Cerebellar nuclear complex (tissue), 1 donor: ENCODE data around the gene ACAP1.

ENCODE experiments used
- DNase-seq, 2 experiments: peaks; one replicate each; lab custom pipeline; 2025; lab: John Stamatoyannopoulos, UW

The ACAP1 gene

GRCh38 chr17:7312432-7313087 is 23.8 kb upstream of the ACAP1 start:
- DNase-seq, result no peak

- DNase-seq, result no peak
These were observed 23.0 kb upstream of the ACAP1 start for GRCh38 chr17:7313088-7313889.

- DNase-seq, result no peak
These were observed 22.2 kb upstream of the ACAP1 start for GRCh38 chr17:7313890-7314718.

- DNase-seq, result peak; percentile 4 to 71
These were observed 21.4 kb upstream of the ACAP1 start, which contains the start of gene GPS2 for GRCh38 chr17:7314719-7315569. Gene GPS2 (minus strand): TSS chr17:7315360. CDS start chr17:7315052, 308 bp downstream.

GRCh38 chr17:7315570-7316235 is 20.6 kb upstream of the ACAP1 start:
- no peak for DNase-seq

GRCh38 chr17:7317161-7317803 is 19.0 kb upstream of the ACAP1 start:
- no peak for DNase-seq

- no peak for DNase-seq
These were observed 18.0 kb upstream of the ACAP1 start for GRCh38 chr17:7318121-7318860.

- no peak for DNase-seq
These were observed 14.9 kb upstream of the ACAP1 start for GRCh38 chr17:7321466-7321865.

- DNase-seq, result no peak
These were observed 13.7 kb upstream of the ACAP1 start for GRCh38 chr17:7322520-7323194.

- no peak for DNase-seq
These were observed 12.4 kb upstream of the ACAP1 start for GRCh38 chr17:7323731-7324437.

GRCh38 chr17:7324438-7324779 is 11.9 kb upstream of the ACAP1 start:
- DNase-seq, result no peak

GRCh38 chr17:7325031-7325528 is 11.2 kb upstream of the ACAP1 start:
- no peak for DNase-seq

GRCh38 chr17:7326186-7326585 is 10.1 kb upstream of the ACAP1 start:
- DNase-seq, result no peak

- no peak for DNase-seq
These were observed 9.3 kb upstream of the ACAP1 start for GRCh38 chr17:7327056-7327455.

GRCh38 chr17:7327501-7327900 is 8.8 kb upstream of the ACAP1 start:
- DNase-seq, result no peak

GRCh38 chr17:7328009-7328408 is 8.3 kb upstream of the ACAP1 start:
- DNase-seq, result no peak

GRCh38 chr17:7328840-7329373 is 7.4 kb upstream of the ACAP1 start, which contains the start of gene NEURL4:
Gene NEURL4 (minus strand): TSS chr17:7329335. CDS start chr17:7329312, 23 bp downstream.
- DNase-seq, result no peak

GRCh38 chr17:7329374-7329996 is 6.8 kb upstream of the ACAP1 start:
- DNase-seq, result peak; percentile 82 to 90
